GM19395 (cell line): ENCODE data around the gene ZNF443.
"Not testable (repeated sequence)": the region's sequence is repeated elsewhere in the genome, so short reads cannot be mapped to it uniquely, and the experiment has no call there.

Experiments used
- ATAC-seq: cut with Tn5 transposase; IDR thresholded peaks from one replicate; pipeline ENCODE4 v1.9.1; 2021; ENCODE audit warnings: mild to moderate bottlenecking, moderate library complexity; ENCODE audit not compliant: unreplicated experiment

Gene ZNF443

DNA sequence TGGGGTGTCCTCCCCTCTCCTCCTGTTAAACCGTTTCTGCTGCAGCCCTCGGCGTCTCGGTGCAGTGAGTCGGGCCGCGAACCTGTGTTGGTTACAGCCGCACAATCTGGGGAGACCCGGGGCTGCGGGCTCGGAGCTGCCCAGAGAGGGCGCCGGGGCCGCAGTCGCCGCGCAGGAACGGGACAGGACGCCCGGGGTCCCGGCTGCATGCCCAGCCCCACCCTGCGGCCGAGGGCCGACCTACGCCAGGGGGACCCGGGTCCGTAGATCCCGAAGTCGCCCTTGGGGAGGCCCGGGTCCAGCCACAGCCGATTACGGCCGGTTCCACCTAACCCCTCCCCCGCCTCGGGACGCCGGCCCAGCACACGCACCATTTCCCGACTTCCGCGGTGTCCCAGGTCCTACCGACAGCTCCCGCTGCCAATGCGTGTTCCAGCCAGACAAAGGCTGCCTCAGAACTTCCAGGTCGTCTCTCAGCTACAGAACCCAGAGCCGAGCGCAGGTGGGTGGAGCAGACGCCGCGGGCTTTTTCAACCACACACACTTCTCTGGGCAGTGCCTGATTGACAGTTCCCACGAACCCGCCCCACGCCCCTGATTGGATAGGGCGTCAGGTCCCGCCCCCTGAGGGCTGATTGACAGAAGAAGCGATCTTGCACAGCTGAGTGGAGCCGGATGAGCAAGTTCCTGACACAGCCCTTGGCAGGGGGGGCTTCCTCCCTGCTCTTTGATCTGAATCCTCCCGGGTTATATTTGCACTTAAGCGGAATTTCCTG lies at the start of gene ZNF443:
ZNF443 (minus strand) TSS at position 481 of the 776 bp plus-strand sequence; CDS start at position 374, 107 bp downstream.
- ATAC-seq = peak; percentile 96

- ATAC-seq = not testable (repeated sequence)
Measured at GRCh38 chr19:12486265-12486783, 45.5 kb upstream of the ZNF443 start.

DNA sequence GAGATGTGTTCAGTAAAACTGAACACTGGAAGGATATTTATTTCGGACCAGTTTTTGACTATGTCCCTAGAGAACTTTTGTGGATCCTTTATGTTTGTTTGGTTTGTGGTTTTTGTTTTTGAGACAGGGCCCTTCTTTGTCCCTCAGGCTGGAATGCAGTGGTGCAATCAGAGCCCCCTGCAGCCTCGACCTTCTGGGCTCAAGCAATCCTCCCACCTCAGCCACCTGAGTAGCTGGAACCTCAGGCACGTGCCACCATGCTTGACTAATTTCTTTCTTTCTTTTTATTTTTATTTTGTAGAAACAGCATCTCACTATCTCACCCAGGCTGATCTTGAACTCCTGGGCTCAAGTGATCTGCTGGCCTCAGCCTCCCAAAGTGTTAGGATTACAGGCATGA lies 44.8 kb upstream of the ZNF443 start:
- ATAC-seq = no peak

- peak; percentile 31 for ATAC-seq
Measured at GRCh38 chr19:12485052-12485416, 44.2 kb upstream of the ZNF443 start.

- peak; percentile 90 for ATAC-seq
Measured at GRCh38 chr19:12484371-12485051, 43.7 kb upstream of the ZNF443 start, which contains the start of gene ZNF709. Gene ZNF709, minus strand, starts transcription at chr19:12484816. Its CDS starts 159 bp downstream, at chr19:12484657.

GRCh38 chr19:12484011-12484370 lies 43.2 kb upstream of the ZNF443 start:
- no peak for ATAC-seq

GRCh38 chr19:12482509-12482886 lies 41.7 kb upstream of the ZNF443 start:
- no peak for ATAC-seq

DNA sequence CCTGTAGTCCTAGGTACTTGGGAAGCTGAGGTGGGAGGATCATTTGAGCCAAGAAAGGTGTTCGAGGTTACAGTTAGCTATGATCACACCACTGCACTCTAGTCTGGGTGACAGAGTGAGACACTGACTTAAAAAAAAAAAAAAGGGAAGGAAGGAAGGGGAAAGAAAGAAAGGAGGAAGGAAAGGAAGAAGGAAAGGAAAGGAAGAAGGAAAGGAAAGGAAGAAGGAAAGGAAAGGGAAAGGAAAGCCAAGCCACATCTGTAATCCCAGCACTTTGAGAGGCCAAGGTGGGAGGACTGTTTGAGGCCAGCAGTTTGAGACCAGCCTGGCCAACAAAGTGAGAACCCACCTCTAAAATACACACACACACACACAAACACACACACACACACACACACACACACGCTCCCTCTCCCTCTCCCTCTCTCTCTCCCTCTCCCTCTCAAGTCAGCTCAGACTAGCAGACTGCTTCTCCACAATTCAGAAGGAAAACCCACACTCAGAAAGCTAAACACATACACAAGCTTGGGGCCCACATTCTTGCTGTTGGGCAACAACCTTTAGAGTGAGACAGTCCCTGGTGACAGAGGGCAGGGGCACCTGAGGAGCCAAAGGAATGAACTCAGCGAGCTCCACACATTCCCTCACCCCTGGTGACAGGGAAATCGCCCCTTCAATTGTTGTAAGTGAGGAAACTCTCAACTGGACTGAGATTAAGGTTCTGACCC lies 41.1 kb upstream of the ZNF443 start:
- ATAC-seq = no peak

DNA sequence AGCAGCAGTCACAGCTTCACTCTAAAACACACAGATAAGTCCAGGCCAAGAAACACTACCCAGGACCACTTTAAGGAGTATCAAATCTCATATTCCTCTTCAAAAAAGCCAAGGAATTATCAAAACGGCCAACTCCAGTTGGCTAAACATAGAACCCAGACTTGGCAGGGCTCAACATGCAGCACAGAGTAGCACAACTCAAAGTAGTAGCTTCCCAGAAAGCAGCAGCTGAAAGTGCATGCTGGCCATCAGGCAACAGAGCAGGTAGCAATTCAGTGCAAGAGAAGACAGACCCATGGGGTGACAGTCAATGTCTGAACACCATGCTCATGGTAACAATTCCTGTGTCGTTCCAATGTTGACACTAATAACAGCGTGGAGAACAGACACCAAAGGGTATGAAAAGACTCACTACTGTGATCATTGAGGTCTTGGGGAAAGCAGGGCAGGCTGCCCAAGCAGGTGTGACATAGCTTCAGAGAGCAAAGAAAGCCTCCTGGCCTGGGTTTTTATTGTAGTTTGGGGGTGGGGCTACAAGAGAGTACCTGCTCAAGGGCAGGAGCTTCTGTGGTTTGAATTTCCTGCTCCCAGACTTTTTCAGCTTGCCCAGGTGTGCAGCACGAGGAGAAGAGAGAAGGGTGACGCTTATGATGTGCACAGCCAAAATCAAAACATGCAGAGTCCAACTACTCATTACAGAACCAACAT lies 37.6 kb upstream of the ZNF443 start:
- no peak for ATAC-seq

DNA sequence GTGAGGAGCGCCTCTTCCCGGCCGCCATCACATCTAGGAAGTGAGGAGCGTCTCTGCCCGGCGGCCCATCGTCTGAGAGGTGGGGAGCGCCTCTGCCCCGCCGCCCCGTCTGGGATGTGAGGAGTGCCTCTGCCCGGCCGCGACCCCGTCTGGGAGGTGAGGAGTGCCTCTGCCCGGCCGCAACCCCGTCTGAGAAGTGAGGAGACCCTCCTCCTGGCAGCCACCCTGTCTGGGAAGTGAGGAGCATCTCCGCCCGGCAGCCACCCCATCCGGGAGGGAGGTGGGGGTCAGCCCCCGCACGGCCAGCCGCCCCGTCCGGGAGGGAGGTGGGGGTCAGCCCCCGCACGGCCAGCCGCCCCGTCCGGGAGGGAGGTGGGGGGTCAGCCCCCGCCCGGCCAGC lies 26.8 kb upstream of the ZNF443 start:
- not testable (repeated sequence) for ATAC-seq

DNA sequence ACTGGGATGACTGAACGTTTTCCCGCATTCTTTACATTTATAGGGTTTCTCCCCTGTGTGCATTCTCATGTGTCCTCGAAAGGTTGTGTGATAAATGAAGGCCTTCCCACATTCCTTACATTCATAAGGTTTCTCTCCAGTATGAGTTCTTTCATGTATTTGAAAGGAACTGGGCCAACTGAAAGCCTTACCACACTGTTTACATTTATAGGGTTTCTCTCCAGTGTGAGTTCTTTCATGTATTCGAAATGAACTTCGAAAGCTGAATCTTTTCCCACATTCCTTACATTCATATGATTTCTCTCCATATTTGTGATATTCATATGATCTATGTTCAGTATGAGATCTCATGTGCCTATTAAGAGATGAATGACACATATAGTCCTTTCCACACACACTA lies 24.4 kb upstream of the ZNF443 start:
- no peak for ATAC-seq

- no peak for ATAC-seq
Measured at GRCh38 chr19:12464769-12465168, 23.9 kb upstream of the ZNF443 start.

DNA sequence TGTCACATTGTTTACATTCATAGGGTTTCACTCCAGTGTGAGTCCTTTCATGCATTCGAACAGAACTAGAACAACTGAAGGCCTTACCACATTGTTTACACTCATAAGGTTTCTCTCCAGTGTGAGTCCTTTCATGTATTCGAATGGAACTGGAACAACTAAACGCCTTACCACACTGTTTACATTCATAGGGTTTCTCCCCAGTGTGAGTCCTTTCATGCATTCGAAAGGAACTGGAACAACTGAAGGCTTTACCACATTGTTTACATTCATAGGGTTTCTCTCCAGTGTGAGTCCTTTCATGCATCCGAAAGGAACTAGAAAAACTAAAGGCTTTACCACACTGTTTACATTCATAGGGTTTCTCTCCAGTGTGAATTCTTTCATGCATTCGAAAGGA lies 23.3 kb upstream of the ZNF443 start:
- not testable (repeated sequence) for ATAC-seq

DNA sequence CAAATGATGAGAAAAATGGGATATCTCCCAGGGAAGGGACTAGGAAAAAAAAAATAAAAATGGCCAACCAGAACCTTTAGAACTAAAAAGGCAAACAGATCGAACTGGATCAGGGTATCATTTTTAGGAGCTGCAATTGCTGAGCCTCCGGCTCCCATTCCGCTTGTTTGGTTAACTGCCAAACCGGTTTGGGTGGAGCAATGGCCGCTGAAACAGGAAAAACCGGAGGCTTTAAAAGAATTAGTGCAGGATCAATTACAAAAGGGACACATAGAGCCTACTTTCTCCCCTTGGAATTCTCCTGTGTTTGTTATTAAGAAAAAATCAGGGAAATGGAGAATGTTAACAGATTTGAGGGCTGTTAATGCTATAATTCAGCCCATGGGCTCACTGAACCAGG lies 12.7 kb upstream of the ZNF443 start:
- no peak for ATAC-seq

GRCh38 chr19:12450844-12451243 lies 10.0 kb upstream of the ZNF443 start:
- ATAC-seq = no peak

DNA sequence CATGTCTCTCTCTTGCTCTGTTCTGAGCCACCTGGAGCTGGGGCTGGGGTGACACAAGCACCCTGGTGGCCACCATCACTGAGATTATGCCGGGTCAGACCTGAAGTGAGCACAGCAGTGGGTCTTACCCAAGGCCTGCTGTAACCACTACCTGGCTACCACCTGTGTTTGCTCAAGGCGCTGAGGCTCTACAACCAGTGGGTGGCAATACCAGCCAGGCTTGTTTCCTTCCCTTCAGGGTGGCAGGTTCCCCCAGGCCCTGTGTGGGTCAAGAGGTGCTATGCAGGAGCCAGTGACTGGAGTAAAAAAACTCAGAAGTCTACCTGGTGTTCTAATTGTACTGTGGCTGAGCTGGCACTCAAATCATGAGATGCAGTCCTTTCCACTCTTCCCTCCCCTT lies 8.0 kb upstream of the ZNF443 start:
- ATAC-seq = no peak

DNA sequence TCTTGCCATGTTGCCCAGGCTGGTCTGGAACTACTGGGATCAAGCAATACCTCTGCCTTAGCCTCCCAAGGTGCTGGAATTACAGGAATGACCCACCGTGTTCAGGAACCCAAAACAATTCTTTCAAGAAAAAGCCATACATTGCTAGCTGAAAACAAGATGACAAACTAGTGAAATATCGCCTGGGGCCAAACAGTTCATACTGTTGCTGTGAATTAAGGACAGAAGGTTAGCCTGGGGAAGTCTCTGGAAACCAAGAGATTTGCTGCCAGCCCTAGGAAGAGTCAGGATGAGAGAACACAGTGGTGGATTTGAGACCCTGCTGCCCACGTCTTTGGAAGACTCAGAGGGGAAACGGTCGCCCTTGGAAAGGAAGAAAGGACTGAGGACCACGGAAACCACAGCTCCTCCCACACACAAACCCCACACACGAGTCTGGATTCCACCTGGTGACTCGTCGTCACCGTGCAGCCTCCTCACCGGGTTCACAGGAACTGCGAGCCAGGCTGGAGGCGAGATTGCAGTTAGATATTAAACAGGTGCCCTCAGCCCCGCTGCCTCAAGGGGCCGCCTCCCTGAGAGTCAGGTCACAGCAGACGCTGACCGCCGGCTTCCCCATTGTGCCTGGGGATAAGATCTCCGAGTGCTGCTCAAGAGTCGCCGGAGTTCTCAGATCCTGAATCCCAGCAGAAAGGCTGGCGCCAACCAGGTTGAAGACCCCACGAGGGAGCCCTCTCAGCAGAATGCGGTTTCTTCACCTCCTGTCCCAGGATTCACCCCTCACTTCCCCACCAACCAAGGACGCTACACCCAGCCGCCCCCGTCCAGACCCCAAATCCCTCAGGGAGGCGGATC lies 908 bp downstream of the ZNF443 start:
- peak; percentile 45 for ATAC-seq

GRCh38 chr19:12430726-12431299 lies 10.0 kb downstream of the ZNF443 start:
- not testable (repeated sequence) for ATAC-seq

- ATAC-seq = no peak
Measured at GRCh38 chr19:12425888-12426274, 14.9 kb downstream of the ZNF443 start.
